CD4-positive, alpha-beta T cell (primary cell): ENCODE measurements around the gene ANKRD44. TPM values are rescaled to one million over a fixed set of nuclear protein-coding genes. Genes with fewer than 3 reads are reported as not detected.

Experiments
- ATAC-seq: fragments of 200-7000 bp; cut with Tn5 transposase; one replicate; pipeline ENCODE4 v1.10.0; 2022; ENCODE audit warnings: mild to moderate bottlenecking; ENCODE audit not compliant: poor library complexity
- CTCF ChIA-PET: fragments of 350-600 bp; sonication (Branson Sonifier 250); formaldehyde crosslinking; loops from one replicate; lab custom pipeline; 2021; ENCODE audit warnings: antibody characterized with exemption, inconsistent platforms; lab: Charles Lee
- POLR2A ChIA-PET: fragments of 350-600 bp; sonication (Branson Sonifier 250); formaldehyde crosslinking; loops from one replicate; lab custom pipeline; 2021; ENCODE audit warnings: antibody characterized with exemption, inconsistent platforms; lab: Charles Lee
- DNase-seq, 14 experiments: peaks; one replicate each; pipeline ENCODE4 v3.0.0-alpha.2; 2013 to 2020; ENCODE audit warnings: mixed read lengths in 2 of 14
- H3K27ac ChIP-seq, 2 donors: one replicate each; pipeline versions ENCODE4 v1.5.1 to v1.7.0; 2013; ENCODE audit warnings: low read length in 2 of 2, low read depth in 1 of 2, mild to moderate bottlenecking in 1 of 2
- H3K27me3 ChIP-seq, 2 experiments: 1 replicate in 1 of 2; 2 replicates in 1 of 2; pipeline versions ENCODE4 v1.6.1 to v1.7.0; 2013; ENCODE audit warnings: low read length in 2 of 2, control low read depth in 1 of 2, mild to moderate bottlenecking in 1 of 2, moderate library complexity in 1 of 2; ENCODE audit not compliant: insufficient read depth in 2 of 2, control insufficient read depth in 1 of 2
- H3K36me3 ChIP-seq: one replicate; pipeline ENCODE4 v1.6.1; 2013; ENCODE audit warnings: low read length, control low read depth; ENCODE audit not compliant: insufficient read depth
- H3K4me1 ChIP-seq: one replicate; pipeline ENCODE4 v1.6.1; 2013; ENCODE audit warnings: low read length, control low read depth; ENCODE audit not compliant: insufficient read depth
- H3K4me3 ChIP-seq: one replicate; pipeline ENCODE4 v1.5.1; 2013; ENCODE audit warnings: mild to moderate bottlenecking, low read length, moderate library complexity
- H3K9me3 ChIP-seq, 2 experiments: 1 replicate in 1 of 2; 2 replicates in 1 of 2; pipeline versions ENCODE4 v1.6.1 to v1.7.0; 2013; ENCODE audit warnings: low read length in 2 of 2, mild to moderate bottlenecking in 2 of 2, control low read depth in 1 of 2, moderate library complexity in 1 of 2; ENCODE audit not compliant: control insufficient read depth in 1 of 2, insufficient read depth in 1 of 2
- H3K27ac Mint-ChIP-seq: one replicate; pipeline ENCODE4 v1.8.0; 2020; ENCODE audit warnings: mixed read lengths
- H3K27me3 Mint-ChIP-seq: one replicate; pipeline ENCODE4 v1.8.0; 2021; ENCODE audit warnings: mixed read lengths
- H3K36me3 Mint-ChIP-seq: one replicate; pipeline ENCODE4 v1.8.0; 2021; ENCODE audit warnings: low read depth, mixed read lengths
- H3K4me1 Mint-ChIP-seq: one replicate; pipeline ENCODE4 v1.8.0; 2021; ENCODE audit warnings: low read depth, mixed read lengths
- H3K4me3 Mint-ChIP-seq: one replicate; pipeline ENCODE4 v1.8.0; 2020; ENCODE audit warnings: mild to moderate bottlenecking, mixed read lengths
- H3K9me3 Mint-ChIP-seq: one replicate; pipeline ENCODE4 v1.8.0; 2020; ENCODE audit warnings: mixed read lengths
- CTCF ChIP-seq: fragments of 200-600 bp; IDR thresholded peaks from one replicate; pipeline ENCODE4 v1.8.0; 2022; ENCODE audit warnings: antibody characterized with exemption, mild to moderate bottlenecking
- intact Hi-C, 2 experiments: fragments of 100-400 bp; cut with DNase I in 1 of 2; cut with micrococcal nuclease in 1 of 2; formaldehyde crosslinking; loops; one replicate each; pipeline versions ENCODE4 v1.15.1 to v1.9.0; 2023 to 2025; cut with DNase I, micrococcal nuclease
- total RNA-seq, 174 experiments: library from RNA in 2 of 174; stranded (reverse) in 2 of 174; gene quantifications; one replicate each; pipeline ENCODE4 v1.2.3 and lab custom pipeline; 2021 to 2026

The ANKRD44 gene
- total RNA-seq, 2 experiments from 2014 or later, result 170 to 186 TPM

- intact Hi-C loops, result loop anchor here in 1 of 2 experiments (1.0 to 10.0 kb wide), 5 partner anchors 8 to 1023 kb away; partner anchors contain the start of gene STK17B
- peak in 4 of 14 experiments; percentile 24 to 72 (median 65) for DNase-seq
- POLR2A ChIA-PET, result interaction anchor here (0.8 to 29.8 kb wide), 26 partner anchors 8 to 130 kb away, joined by 3 to 754 read pairs (median 10); partner anchors contain the start of gene ANKRD44
- H3K27ac ChIP-seq, result peak overlapping the region; percentile 77 to 84
- H3K27me3 ChIP-seq, result no peaks in the 10 kb centered on the region
- Mint-ChIP-seq H3K27ac (peak overlapping the region; percentile 98), H3K9me3 (no peaks in the 10 kb centered on the region), H3K4me3 (peak overlapping the region; percentile 89), H3K27me3 (no peaks in the 10 kb centered on the region), H3K4me1 (peaks cover 84% of the 10 kb centered on the region), H3K36me3 (peaks cover 34% of the 10 kb centered on the region)
- peak overlapping the region; percentile 57 for H3K4me3 ChIP-seq
- no peaks in the 10 kb centered on the region for H3K9me3 ChIP-seq
- peaks cover 70% of the 10 kb centered on the region for H3K4me1 ChIP-seq
- ATAC-seq, result peak; percentile 7
- peaks cover 6% of the 10 kb centered on the region for H3K36me3 ChIP-seq
- CTCF ChIA-PET, result interaction anchor here (0.7 to 1.1 kb wide), 2 partner anchors 55 to 107 kb away, joined by 3 to 6 read pairs; no protein-coding TSS in a partner anchor
- TF ChIP-seq CTCF, result no peak
Measured at GRCh38 chr2:197197895-197198311, 112.7 kb downstream of the ANKRD44 start.

GRCh38 chr2:197196541-197197180, 113.9 kb downstream of the ANKRD44 start:
- peak overlapping the region; percentile 77 to 84 for H3K27ac ChIP-seq
- peak overlapping the region; percentile 89 for H3K4me3 Mint-ChIP-seq
- H3K4me1 ChIP-seq, result peaks cover 65% of the 10 kb centered on the region
- H3K36me3 Mint-ChIP-seq, result peaks cover 30% of the 10 kb centered on the region
- H3K27me3 Mint-ChIP-seq, result no peaks in the 10 kb centered on the region
- no peaks in the 10 kb centered on the region for H3K27me3 ChIP-seq
- no peak for TF ChIP-seq CTCF
- intact Hi-C loops, result loop anchor here in 1 of 2 experiments (5.0 to 10.0 kb wide), 2 partner anchors 44 to 1022 kb away; partner anchors contain the start of gene STK17B
- H3K27ac Mint-ChIP-seq, result peak overlapping the region; percentile 98
- ChIA-PET POLR2A (interaction anchor here (1.0 to 29.8 kb wide), 14 partner anchors 9 to 132 kb away, joined by 3 to 754 read pairs (median 16); partner anchors contain the start of gene ANKRD44), CTCF (interaction anchor here (1.0 to 2.0 kb wide), 3 partner anchors 12 to 115 kb away, joined by 3 to 5 read pairs (median 4); no protein-coding TSS in a partner anchor)
- DNase-seq (peak in 3 of 14 experiments; percentile 36 to 64 (median 44)), ATAC-seq (no peak)
- no peaks in the 10 kb centered on the region for H3K36me3 ChIP-seq
- peaks cover 85% of the 10 kb centered on the region for H3K4me1 Mint-ChIP-seq
- no peaks in the 10 kb centered on the region for H3K9me3 ChIP-seq
- no peaks in the 10 kb centered on the region for H3K9me3 Mint-ChIP-seq
- H3K4me3 ChIP-seq, result peak overlapping the region; percentile 57

- ChIA-PET CTCF (interaction anchor here (0.9 to 2.6 kb wide), 5 partner anchors 11 to 183 kb away, joined by 3 to 7 read pairs (median 5); no protein-coding TSS in a partner anchor), POLR2A (interaction anchor here (0.9 to 29.8 kb wide), 12 partner anchors 10 to 188 kb away, joined by 3 to 754 read pairs (median 6); partner anchors contain the start of gene ANKRD44)
- H3K4me3 ChIP-seq, result no peak overlapping the region
- H3K36me3 Mint-ChIP-seq, result peaks cover 29% of the 10 kb centered on the region
- peak overlapping the region; percentile 77 to 84 for H3K27ac ChIP-seq
- H3K4me1 Mint-ChIP-seq, result peaks cover 83% of the 10 kb centered on the region
- no peaks in the 10 kb centered on the region for H3K36me3 ChIP-seq
- TF ChIP-seq CTCF, result no peak
- H3K27ac Mint-ChIP-seq, result peak overlapping the region; percentile 98
- ATAC-seq, result no peak
- intact Hi-C loops, result loop anchor here in 1 of 2 experiments (5.0 to 10.0 kb wide), 2 partner anchors 43 to 1021 kb away; partner anchors contain the start of gene STK17B
- peak in 1 of 14 experiments; percentile 31 for DNase-seq
- H3K9me3 ChIP-seq, result no peaks in the 10 kb centered on the region
- H3K27me3 ChIP-seq, result no peaks in the 10 kb centered on the region
- H3K4me3 Mint-ChIP-seq, result peak overlapping the region; percentile 89
- H3K4me1 ChIP-seq, result peaks cover 61% of the 10 kb centered on the region
- no peaks in the 10 kb centered on the region for H3K9me3 Mint-ChIP-seq
- H3K27me3 Mint-ChIP-seq, result no peaks in the 10 kb centered on the region
Measured at GRCh38 chr2:197195518-197195917, 115.1 kb downstream of the ANKRD44 start.
